GM12891 (cell line): ENCODE measurements around the gene ARHGEF37.

Experiments
- POLR2A ChIP-seq: IDR thresholded peaks from 2 replicates; pipeline ENCODE4 v1.6.1; 2011; ENCODE audit warnings: low read depth, low read length, control low read depth
- POLR2AphosphoS5 ChIP-seq: IDR thresholded peaks from 2 replicates; pipeline ENCODE4 v1.6.1; 2011; ENCODE audit warnings: low read depth, low read length, control low read depth
- POU2F2 ChIP-seq: IDR thresholded peaks from 2 replicates; pipeline ENCODE4 v1.6.1; 2011; ENCODE audit warnings: low read depth, mild to moderate bottlenecking, control low read depth, low read length, moderate library complexity
- TAF1 ChIP-seq: IDR thresholded peaks from 2 replicates; pipeline ENCODE4 v1.6.1; 2011; ENCODE audit warnings: low read depth, low read length, control low read depth

DNA sequence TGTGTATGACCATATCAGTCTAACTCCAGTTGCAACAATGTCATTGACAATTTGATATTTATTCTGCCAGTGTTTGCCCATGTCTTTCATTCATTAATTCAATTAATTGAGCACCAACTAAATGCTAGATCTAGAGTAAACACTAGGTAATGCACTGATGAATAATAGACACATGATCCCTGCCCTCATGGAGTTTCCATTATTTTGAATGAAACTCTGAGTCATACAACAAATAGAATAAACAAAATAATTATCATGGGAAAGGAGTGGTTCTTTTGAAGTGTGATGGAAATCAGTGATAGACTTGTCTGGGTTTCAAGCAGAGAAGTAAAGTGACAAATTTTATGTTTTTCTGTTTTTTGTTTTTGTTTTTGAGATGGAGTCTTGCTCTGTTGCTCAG lies 4.6 kb downstream of the ARHGEF37 start:
- no peak for TF ChIP-seq POLR2A
- no peak for TF ChIP-seq POLR2AphosphoS5
- no peak for TF ChIP-seq TAF1
- no peak for TF ChIP-seq POU2F2
